ENCODE results near the gene TEX2. TPM values are rescaled to one million over a fixed set of nuclear protein-coding genes. Genes with fewer than 3 reads are reported as not detected.
A peak's percentile ranks its signal among the peaks of the same experiment; 100 is the strongest.

TEX2 gene
- total and polyA plus RNA-seq, 2 of the 13 experiments (the other 11 are each of a cell fraction or from before 2014, with no cell fraction given) = 21.4 to 37.7 TPM

DNA sequence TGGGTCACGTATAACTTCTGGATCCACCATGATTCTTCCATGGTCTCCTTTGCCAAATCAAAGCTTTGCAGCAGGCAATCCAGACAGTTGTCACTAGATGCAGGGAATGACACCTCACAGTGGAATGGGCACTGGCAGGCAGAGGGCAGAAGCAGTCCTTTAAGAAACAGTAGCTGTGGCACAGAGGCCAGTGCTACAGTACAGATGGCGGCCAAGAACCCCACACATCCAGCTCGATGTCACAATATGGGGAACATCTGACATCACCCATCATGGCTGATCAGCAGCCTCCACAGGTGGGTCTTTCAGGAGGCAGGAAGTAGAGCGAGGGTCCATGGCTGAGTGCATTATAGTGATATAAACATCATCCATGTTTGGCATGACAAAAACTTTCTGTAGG is 114.4 kb downstream of the TEX2 start (continued):
- TF ChIP-seq ZFP36L2 (CRISPR knock-in tag; IDR thresholded peaks at IDR 0.05) (no peak), STAG1 (CRISPR knock-in tag; IDR thresholded peaks at IDR 0.05) (peak; percentile 60), U2AF2 (IDR thresholded peaks at IDR 0.05; ENCODE audit: low read depth, low read length) (no peak), ZNF232 (CRISPR knock-in tag; IDR thresholded peaks at IDR 0.05; ENCODE audit: borderline replicate concordance) (no peak), SP5 (CRISPR knock-in tag; IDR thresholded peaks at IDR 0.05; ENCODE audit: borderline replicate concordance, low read depth) (no peak), SP2 (CRISPR knock-in tag; IDR thresholded peaks at IDR 0.05) (no peak), MLLT10 (CRISPR knock-in tag; IDR thresholded peaks at IDR 0.05) (no peak), TSC22D2 (CRISPR knock-in tag; IDR thresholded peaks at IDR 0.05; ENCODE audit: borderline replicate concordance) (0 out of 2 replicates have a peak, but pooled peaks have one; percentile 8), GABPA (IDR thresholded peaks at IDR 0.05; ENCODE audit: low read depth, low read length) (no peak), GABPA (CRISPR knock-in tag; IDR thresholded peaks at IDR 0.05; ENCODE audit: low read depth) (no peak), FIP1L1 (IDR thresholded peaks at IDR 0.05; ENCODE audit: borderline replicate concordance, insufficient read depth, low read depth, low read length) (no peak), MAZ (IDR thresholded peaks at IDR 0.05; ENCODE audit: borderline replicate concordance, low read depth, low read length) (no peak), MAZ (CRISPR knock-in tag; IDR thresholded peaks at IDR 0.05; ENCODE audit: low read depth) (no peak)
- TF ChIP-seq, protein P1, sequence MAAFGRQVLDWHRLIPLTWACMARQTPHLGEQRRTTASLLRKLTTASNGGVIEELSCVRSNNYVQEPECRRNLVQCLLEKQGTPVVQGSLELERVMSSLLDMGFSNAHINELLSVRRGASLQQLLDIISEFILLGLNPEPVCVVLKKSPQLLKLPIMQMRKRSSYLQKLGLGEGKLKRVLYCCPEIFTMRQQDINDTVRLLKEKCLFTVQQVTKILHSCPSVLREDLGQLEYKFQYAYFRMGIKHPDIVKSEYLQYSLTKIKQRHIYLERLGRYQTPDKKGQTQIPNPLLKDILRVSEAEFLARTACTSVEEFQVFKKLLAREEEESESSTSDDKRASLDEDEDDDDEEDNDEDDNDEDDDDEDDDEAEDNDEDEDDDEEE (CRISPR knock-in tag; IDR thresholded peaks at IDR 0.05) = no peak
- TF ChIP-seq, protein P2, sequence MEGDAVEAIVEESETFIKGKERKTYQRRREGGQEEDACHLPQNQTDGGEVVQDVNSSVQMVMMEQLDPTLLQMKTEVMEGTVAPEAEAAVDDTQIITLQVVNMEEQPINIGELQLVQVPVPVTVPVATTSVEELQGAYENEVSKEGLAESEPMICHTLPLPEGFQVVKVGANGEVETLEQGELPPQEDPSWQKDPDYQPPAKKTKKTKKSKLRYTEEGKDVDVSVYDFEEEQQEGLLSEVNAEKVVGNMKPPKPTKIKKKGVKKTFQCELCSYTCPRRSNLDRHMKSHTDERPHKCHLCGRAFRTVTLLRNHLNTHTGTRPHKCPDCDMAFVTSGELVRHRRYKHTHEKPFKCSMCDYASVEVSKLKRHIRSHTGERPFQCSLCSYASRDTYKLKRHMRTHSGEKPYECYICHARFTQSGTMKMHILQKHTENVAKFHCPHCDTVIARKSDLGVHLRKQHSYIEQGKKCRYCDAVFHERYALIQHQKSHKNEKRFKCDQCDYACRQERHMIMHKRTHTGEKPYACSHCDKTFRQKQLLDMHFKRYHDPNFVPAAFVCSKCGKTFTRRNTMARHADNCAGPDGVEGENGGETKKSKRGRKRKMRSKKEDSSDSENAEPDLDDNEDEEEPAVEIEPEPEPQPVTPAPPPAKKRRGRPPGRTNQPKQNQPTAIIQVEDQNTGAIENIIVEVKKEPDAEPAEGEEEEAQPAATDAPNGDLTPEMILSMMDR (CRISPR knock-in tag; IDR thresholded peaks at IDR 0.05) = peak; percentile 49
- TF ChIP-seq, protein P3, sequence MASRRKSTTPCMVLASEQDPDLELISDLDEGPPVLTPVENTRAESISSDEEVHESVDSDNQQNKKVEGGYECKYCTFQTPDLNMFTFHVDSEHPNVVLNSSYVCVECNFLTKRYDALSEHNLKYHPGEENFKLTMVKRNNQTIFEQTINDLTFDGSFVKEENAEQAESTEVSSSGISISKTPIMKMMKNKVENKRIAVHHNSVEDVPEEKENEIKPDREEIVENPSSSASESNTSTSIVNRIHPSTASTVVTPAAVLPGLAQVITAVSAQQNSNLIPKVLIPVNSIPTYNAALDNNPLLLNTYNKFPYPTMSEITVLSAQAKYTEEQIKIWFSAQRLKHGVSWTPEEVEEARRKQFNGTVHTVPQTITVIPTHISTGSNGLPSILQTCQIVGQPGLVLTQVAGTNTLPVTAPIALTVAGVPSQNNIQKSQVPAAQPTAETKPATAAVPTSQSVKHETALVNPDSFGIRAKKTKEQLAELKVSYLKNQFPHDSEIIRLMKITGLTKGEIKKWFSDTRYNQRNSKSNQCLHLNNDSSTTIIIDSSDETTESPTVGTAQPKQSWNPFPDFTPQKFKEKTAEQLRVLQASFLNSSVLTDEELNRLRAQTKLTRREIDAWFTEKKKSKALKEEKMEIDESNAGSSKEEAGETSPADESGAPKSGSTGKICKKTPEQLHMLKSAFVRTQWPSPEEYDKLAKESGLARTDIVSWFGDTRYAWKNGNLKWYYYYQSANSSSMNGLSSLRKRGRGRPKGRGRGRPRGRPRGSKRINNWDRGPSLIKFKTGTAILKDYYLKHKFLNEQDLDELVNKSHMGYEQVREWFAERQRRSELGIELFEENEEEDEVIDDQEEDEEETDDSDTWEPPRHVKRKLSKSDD (CRISPR knock-in tag; IDR thresholded peaks at IDR 0.05; ENCODE audit: low read depth) = 0 out of 2 replicates have a peak, but pooled peaks have one; percentile 29
- TF ChIP-seq, protein P4, sequence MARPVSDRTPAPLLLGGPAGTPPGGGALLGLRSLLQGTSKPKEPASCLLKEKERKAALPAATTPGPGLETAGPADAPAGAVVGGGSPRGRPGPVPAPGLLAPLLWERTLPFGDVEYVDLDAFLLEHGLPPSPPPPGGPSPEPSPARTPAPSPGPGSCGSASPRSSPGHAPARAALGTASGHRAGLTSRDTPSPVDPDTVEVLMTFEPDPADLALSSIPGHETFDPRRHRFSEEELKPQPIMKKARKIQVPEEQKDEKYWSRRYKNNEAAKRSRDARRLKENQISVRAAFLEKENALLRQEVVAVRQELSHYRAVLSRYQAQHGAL (CRISPR knock-in tag; IDR thresholded peaks at IDR 0.05; ENCODE audit: not compliant biosample characterization) = no peak
- TF ChIP-seq, protein P5, sequence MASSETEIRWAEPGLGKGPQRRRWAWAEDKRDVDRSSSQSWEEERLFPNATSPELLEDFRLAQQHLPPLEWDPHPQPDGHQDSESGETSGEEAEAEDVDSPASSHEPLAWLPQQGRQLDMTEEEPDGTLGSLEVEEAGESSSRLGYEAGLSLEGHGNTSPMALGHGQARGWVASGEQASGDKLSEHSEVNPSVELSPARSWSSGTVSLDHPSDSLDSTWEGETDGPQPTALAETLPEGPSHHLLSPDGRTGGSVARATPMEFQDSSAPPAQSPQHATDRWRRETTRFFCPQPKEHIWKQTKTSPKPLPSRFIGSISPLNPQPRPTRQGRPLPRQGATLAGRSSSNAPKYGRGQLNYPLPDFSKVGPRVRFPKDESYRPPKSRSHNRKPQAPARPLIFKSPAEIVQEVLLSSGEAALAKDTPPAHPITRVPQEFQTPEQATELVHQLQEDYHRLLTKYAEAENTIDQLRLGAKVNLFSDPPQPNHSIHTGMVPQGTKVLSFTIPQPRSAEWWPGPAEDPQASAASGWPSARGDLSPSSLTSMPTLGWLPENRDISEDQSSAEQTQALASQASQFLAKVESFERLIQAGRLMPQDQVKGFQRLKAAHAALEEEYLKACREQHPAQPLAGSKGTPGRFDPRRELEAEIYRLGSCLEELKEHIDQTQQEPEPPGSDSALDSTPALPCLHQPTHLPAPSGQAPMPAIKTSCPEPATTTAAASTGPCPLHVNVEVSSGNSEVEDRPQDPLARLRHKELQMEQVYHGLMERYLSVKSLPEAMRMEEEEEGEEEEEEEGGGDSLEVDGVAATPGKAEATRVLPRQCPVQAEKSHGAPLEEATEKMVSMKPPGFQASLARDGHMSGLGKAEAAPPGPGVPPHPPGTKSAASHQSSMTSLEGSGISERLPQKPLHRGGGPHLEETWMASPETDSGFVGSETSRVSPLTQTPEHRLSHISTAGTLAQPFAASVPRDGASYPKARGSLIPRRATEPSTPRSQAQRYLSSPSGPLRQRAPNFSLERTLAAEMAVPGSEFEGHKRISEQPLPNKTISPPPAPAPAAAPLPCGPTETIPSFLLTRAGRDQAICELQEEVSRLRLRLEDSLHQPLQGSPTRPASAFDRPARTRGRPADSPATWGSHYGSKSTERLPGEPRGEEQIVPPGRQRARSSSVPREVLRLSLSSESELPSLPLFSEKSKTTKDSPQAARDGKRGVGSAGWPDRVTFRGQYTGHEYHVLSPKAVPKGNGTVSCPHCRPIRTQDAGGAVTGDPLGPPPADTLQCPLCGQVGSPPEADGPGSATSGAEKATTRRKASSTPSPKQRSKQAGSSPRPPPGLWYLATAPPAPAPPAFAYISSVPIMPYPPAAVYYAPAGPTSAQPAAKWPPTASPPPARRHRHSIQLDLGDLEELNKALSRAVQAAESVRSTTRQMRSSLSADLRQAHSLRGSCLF (CRISPR knock-in tag; IDR thresholded peaks at IDR 0.05; ENCODE audit: borderline replicate concordance) = no peak

Measured in HepG2 (cell line).